CD14-positive monocyte (primary cell): Measurements from ENCODE around the gene TOMM22. TPM values are rescaled to one million over a fixed set of nuclear protein-coding genes. Genes with fewer than 3 reads are reported as not detected.

Experiments
- DNase-seq, 3 donors: peaks; one replicate each; pipeline ENCODE4 v3.0.0-alpha.2; 2011 to 2022
- H2AFZ ChIP-seq: 2 replicates; pipeline ENCODE4 v1.6.0; 2012; ENCODE audit warnings: mild to moderate bottlenecking, low read depth, low read length, inconsistent platforms; ENCODE audit not compliant: insufficient read depth, poor library complexity, severe bottlenecking
- H3K27ac ChIP-seq, 2 donors: 1 replicate in 1 of 2; 2 replicates in 1 of 2; pipeline ENCODE4 v1.5.1; 2012 to 2013; ENCODE audit warnings: low read length in 2 of 2, control low read depth in 1 of 2, inconsistent platforms in 1 of 2, low read depth in 1 of 2, mild to moderate bottlenecking in 1 of 2
- H3K27me3 ChIP-seq, 2 donors: one replicate each; pipeline versions ENCODE4 v1.6.0 to v1.6.1; 2011 to 2013; ENCODE audit warnings: low read length in 2 of 2; ENCODE audit not compliant: control insufficient read depth in 2 of 2, insufficient read depth in 2 of 2
- H3K36me3 ChIP-seq, 2 donors: replicated peaks in 1 of 2; 1 replicate in 1 of 2; 2 replicates in 1 of 2; pipeline versions ENCODE4 v1.5.1 to v1.6.1; 2012 to 2013; ENCODE audit warnings: low read length in 2 of 2, control low read depth in 1 of 2, inconsistent platforms in 1 of 2, mild to moderate bottlenecking in 1 of 2; ENCODE audit not compliant: insufficient read depth in 2 of 2, control insufficient read depth in 1 of 2
- H3K4me1 ChIP-seq, 2 donors: 1 replicate in 1 of 2; 2 replicates in 1 of 2; pipeline versions ENCODE4 v1.5.1 to v1.6.1; 2012 to 2013; ENCODE audit warnings: low read length in 2 of 2, control low read depth in 1 of 2, inconsistent platforms in 1 of 2, mild to moderate bottlenecking in 1 of 2, moderate library complexity in 1 of 2; ENCODE audit not compliant: insufficient read depth in 2 of 2, control insufficient read depth in 1 of 2
- H3K4me2 ChIP-seq: replicated peaks from 2 replicates; pipeline ENCODE3; 2012; ENCODE audit warnings: low read length, moderate library complexity, mild to moderate bottlenecking; ENCODE audit not compliant: poor library complexity, severe bottlenecking; ENCODE audit errors: extremely low read depth
- H3K4me3 ChIP-seq, 3 experiments: fragments of 200-600 bp in 1 of 3; sonication (generic) in 1 of 3; replicated peaks in 1 of 3; 1 replicate in 2 of 3; 2 replicates in 1 of 3; pipeline ENCODE4 v1.5.1; 2011 to 2013; ENCODE audit warnings: low read length in 3 of 3, mild to moderate bottlenecking in 3 of 3, control low read depth in 2 of 3, low read depth in 2 of 3, inconsistent platforms in 1 of 3, moderate library complexity in 1 of 3
- H3K79me2 ChIP-seq: 2 replicates; pipeline ENCODE4 v1.6.0; 2012; ENCODE audit warnings: mild to moderate bottlenecking, control low read depth, inconsistent platforms, low read length, moderate library complexity; ENCODE audit not compliant: insufficient read depth
- H3K9ac ChIP-seq: 2 replicates; pipeline ENCODE4 v1.6.0; 2017; ENCODE audit warnings: low read length, mild to moderate bottlenecking; ENCODE audit not compliant: insufficient read depth, poor library complexity, severe bottlenecking
- H3K9me3 ChIP-seq, 2 donors: replicated peaks in 1 of 2; 1 replicate in 1 of 2; 2 replicates in 1 of 2; pipeline versions ENCODE4 v1.5.1 to v1.6.1; 2012 to 2013; ENCODE audit warnings: low read length in 2 of 2, control low read depth in 1 of 2; ENCODE audit not compliant: control insufficient read depth in 1 of 2, insufficient read depth in 1 of 2
- H4K20me1 ChIP-seq: 2 replicates; pipeline ENCODE4 v1.6.0; 2012; ENCODE audit warnings: mild to moderate bottlenecking, low read length, control low read depth, moderate library complexity; ENCODE audit not compliant: insufficient read depth
- H3K27ac Mint-ChIP-seq, 7 donors: one replicate each; pipeline ENCODE4 v1.8.0; 2020; ENCODE audit warnings: mild to moderate bottlenecking in 7 of 7, mixed read lengths in 7 of 7, moderate library complexity in 6 of 7, inconsistent platforms in 2 of 7
- H3K27me3 Mint-ChIP-seq, 3 donors: one replicate each; pipeline ENCODE4 v1.8.0; 2021 to 2022; ENCODE audit warnings: low read depth in 3 of 3, mild to moderate bottlenecking in 3 of 3, mixed read lengths in 3 of 3, moderate library complexity in 3 of 3, inconsistent platforms in 1 of 3
- H3K36me3 Mint-ChIP-seq, 2 donors: one replicate each; pipeline ENCODE4 v1.8.0; 2020; ENCODE audit warnings: mixed read lengths in 2 of 2, inconsistent platforms in 1 of 2, mild to moderate bottlenecking in 1 of 2
- H3K4me1 Mint-ChIP-seq: one replicate; pipeline ENCODE4 v1.8.0; 2020; ENCODE audit warnings: mild to moderate bottlenecking, mixed read lengths
- H3K4me3 Mint-ChIP-seq, 2 donors: one replicate each; pipeline ENCODE4 v1.8.0; 2020; ENCODE audit warnings: mild to moderate bottlenecking in 2 of 2, mixed read lengths in 2 of 2, moderate library complexity in 1 of 2
- H3K9me3 Mint-ChIP-seq, 7 donors: one replicate each; pipeline ENCODE4 v1.8.0; 2020 to 2022; ENCODE audit warnings: mixed read lengths in 7 of 7, mild to moderate bottlenecking in 6 of 7, moderate library complexity in 6 of 7, inconsistent platforms in 2 of 7
- CTCF ChIP-seq: fragments of 200-600 bp; IDR thresholded peaks from one replicate; pipeline ENCODE4 v1.8.0; 2022; ENCODE audit warnings: antibody characterized with exemption, mild to moderate bottlenecking
- WGBS: methylation state at CpG from one replicate; pipeline ENCODE4 v1.1.5; 2013; ENCODE audit warnings: missing lambda C conversion rate; ENCODE audit not compliant: insufficient coverage; 5-methylcytosine and 5-hydroxymethylcytosine counted together
- intact Hi-C, 2 donors: fragments of 100-400 bp; cut with micrococcal nuclease; formaldehyde crosslinking; loops; one replicate each; pipeline versions ENCODE4 v1.15.0 to v1.15.1; 2023
- polyA plus RNA-seq, 3 donors: library from polyadenylated mRNA; depleted of rRNA in 1 of 3; unstranded in 2 of 3; stranded (reverse) in 1 of 3; fragments of 300-500 nt in 2 of 3; fragments of >200 nt in 1 of 3; fragmentation: Illumina TruSeq in 2 of 3; gene quantifications; 1 replicate in 2 of 3; 2 replicates in 1 of 3; pipeline ENCODE4 v1.2.3, GENCODE V29; 2012 to 2021

TOMM22 gene
- polyA plus RNA-seq, 3 donors, result 31.9 to 71.4 (median 58.0) TPM

DNA sequence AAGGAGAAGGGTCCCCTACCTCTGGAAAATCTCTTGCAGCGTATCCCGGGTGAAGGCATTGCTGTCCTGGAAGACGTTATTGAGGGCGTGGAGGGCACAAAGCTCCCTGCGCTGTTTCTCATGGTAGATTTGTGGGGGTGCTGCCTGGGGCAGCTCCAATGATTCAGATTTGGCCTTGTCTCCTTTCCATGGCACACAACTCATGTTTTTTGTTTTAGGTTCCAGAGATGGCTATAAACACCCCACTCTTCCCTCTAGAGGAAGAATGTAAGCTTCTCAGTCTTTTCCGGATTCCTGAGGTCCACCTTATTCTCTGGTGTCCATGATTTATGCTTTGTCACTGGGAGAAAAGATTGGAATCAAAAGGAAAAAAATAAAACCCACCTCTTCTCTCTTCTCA, 18.0 kb downstream of the TOMM22 start:
- Histone ChIP-seq H3K9ac (peak overlapping the region; percentile 95), H3K79me2 (peaks cover 43% of the 10 kb centered on the region), H3K36me3 (no peaks in the 10 kb centered on the region), H3K4me3 (peak overlapping the region; percentile 49 to 97 (median 89)), H3K9me3 (no peaks in the 10 kb centered on the region), H4K20me1 (peaks cover 11% of the 10 kb centered on the region), H2AFZ (no peak overlapping the region), H3K4me1 (peaks cover 52 to 58% of the 10 kb centered on the region in 2 donors), H3K27me3 (peaks cover 0 to 2% of the 10 kb centered on the region in 2 donors), H3K4me2 (peak overlapping the region; percentile 75), H3K27ac (peak overlapping the region in 1 of 2 donors; percentile 96)
- DNase-seq, result no peak
- Mint-ChIP-seq H3K36me3 (peaks cover 0 to 14% of the 10 kb centered on the region in 2 donors), H3K4me1 (peaks cover 55% of the 10 kb centered on the region), H3K9me3 (no peaks in the 10 kb centered on the region), H3K27me3 (peaks cover 6 to 13% (median 6%) of the 10 kb centered on the region in 3 donors), H3K4me3 (peak overlapping the region; percentile 89 to 91), H3K27ac (peak overlapping the region; percentile 90 to 97 (median 96))
- TF ChIP-seq CTCF, result no peak
- intact Hi-C loops, result loop anchor here in 1 of 2 donors (2.0 kb wide), 1 partner anchor 19 kb away; the partner anchor contains the start of gene TOMM22
- WGBS, result 71% methylated on average over 4 of the region's 6 CpGs

DNA sequence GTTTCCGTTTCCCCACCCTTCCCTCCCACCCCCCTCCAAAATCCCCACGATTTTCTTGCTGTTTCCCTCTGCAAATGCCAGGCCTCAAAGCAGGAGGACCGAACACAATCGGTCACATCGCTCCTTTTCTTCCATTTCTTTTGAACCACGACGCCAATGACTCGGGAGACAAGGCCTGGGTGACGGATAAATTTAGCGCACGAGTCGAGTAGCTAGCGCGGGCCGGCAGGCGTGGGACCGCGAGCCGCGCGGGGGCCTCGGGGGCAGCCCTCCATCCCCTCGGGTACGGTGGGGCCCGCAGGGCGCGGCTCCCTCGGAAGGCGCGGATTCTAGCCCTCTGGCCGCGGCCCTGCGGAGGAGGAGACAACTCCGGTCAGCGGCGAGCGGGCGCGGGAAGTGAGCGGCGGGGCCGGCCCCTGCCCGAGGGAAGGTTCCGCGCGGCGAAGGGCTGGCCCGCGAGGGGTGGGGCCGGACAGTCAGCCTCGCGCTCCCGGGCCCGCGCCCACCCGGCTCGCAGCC, 18.6 kb downstream of the TOMM22 start:
- H3K79me2 ChIP-seq, result peaks cover 37% of the 10 kb centered on the region
- under 1% methylated on average over 57 of the region's 57 CpGs for WGBS

More for the DNA sequence above, 18.6 kb downstream of the TOMM22 start:
- H4K20me1 ChIP-seq, result peaks cover 11% of the 10 kb centered on the region
- peaks cover 57% of the 10 kb centered on the region for H3K4me1 Mint-ChIP-seq
- peak overlapping the region; percentile 49 to 97 (median 89) for H3K4me3 ChIP-seq
- TF ChIP-seq CTCF, result no peak
- H3K9me3 Mint-ChIP-seq, result no peaks in the 10 kb centered on the region
- peak overlapping the region; percentile 75 for H3K4me2 ChIP-seq
- peaks cover 57 to 63% of the 10 kb centered on the region in 2 donors for H3K4me1 ChIP-seq
- no peaks in the 10 kb centered on the region for H3K9me3 ChIP-seq
- H3K27ac Mint-ChIP-seq, result peak overlapping the region; percentile 90 to 97 (median 96)
- peaks cover 0 to 11% of the 10 kb centered on the region in 2 donors for H3K36me3 Mint-ChIP-seq
- H3K4me3 Mint-ChIP-seq, result peak overlapping the region; percentile 89 to 91
- no peak overlapping the region for H2AFZ ChIP-seq
- peaks cover 6 to 13% (median 6%) of the 10 kb centered on the region in 3 donors for H3K27me3 Mint-ChIP-seq
- peak in 2 of 3 donors; percentile 66 to 78 for DNase-seq
- H3K27ac ChIP-seq, result peak overlapping the region; percentile 44 to 96
- H3K27me3 ChIP-seq, result peaks cover 0 to 2% of the 10 kb centered on the region in 2 donors
- intact Hi-C loops, result loop anchor here in 1 of 2 donors (2.0 kb wide), 1 partner anchor 20 kb away; the partner anchor contains the start of gene TOMM22
- peak overlapping the region; percentile 95 for H3K9ac ChIP-seq
- no peaks in the 10 kb centered on the region for H3K36me3 ChIP-seq
